Measurements from ENCODE around the gene TOGARAM1. TPM values are rescaled to one million over a fixed set of nuclear protein-coding genes. Genes with fewer than 3 reads are reported as not detected.

Gene TOGARAM1
- total and polyA plus RNA-seq, 2 donors (not counting 3 experiments of a cell fraction or from before 2014, with no cell fraction given) = 4.2 to 13.8 TPM

DNA sequence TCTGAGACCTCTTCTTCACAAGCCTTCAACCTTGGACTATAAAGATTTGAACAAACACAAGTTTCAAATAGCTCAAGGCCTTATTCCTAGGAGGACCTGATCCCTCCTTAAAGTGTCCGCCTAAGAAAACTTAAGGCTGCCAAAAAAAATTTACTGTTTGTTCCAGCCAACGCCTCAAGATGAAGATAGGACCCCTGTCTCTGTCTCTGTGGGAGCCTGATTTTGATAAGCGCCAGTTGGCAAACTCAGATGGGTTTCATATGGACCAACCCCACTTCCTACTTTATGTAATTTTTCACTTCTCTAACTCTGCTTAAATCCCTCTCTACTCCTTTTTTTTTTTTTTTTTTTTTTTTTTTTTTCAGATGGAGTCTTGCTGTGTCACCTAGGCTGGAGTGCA lies 161.3 kb downstream of the TOGARAM1 start:
- Histone ChIP-seq H4K20me1 (replicated peaks; ENCODE audit: control insufficient read depth, extremely low read depth, insufficient read depth, low read length) (no peaks in the 10 kb centered on the region), H3K4me1 (ENCODE audit: control insufficient read depth, extremely low read depth, insufficient read depth, low read length) (no peaks in the 10 kb centered on the region), H3K4me3 (replicated peaks in 1 of 3; ENCODE audit: insufficient read depth in 1 of 3, low read depth in 1 of 3, low read length in 3 of 3) (no peak overlapping the region), H3K9ac (replicated peaks; ENCODE audit: extremely low read depth, insufficient read depth, low read length) (no peak overlapping the region), H2AFZ (ENCODE audit: low read depth, low read length) (no peak overlapping the region), H3K9me3 (replicated peaks; ENCODE audit: control insufficient read depth, insufficient read depth, low read length) (no peaks in the 10 kb centered on the region), H3K27ac (ENCODE audit: insufficient read depth, low read depth, low read length) (no peak overlapping the region), H3K9me1 (replicated peaks; ENCODE audit: control insufficient read depth, extremely low read depth, insufficient read depth, low read length) (no peaks in the 10 kb centered on the region), H3K4me2 (ENCODE audit: insufficient read depth, low read length) (no peak overlapping the region), H3K36me3 (ENCODE audit: control insufficient read depth in 2 of 2, extremely low read depth in 1 of 2, insufficient read depth in 2 of 2, low read length in 2 of 2) (peaks cover 8 to 27% of the 10 kb centered on the region in 2 experiments), H3K27me3 (ENCODE audit: control insufficient read depth in 2 of 2, insufficient read depth in 2 of 2, low read length in 2 of 2) (no peaks in the 10 kb centered on the region), H3K79me2 (ENCODE audit: control insufficient read depth, insufficient read depth, low read length) (no peaks in the 10 kb centered on the region)
- no peak for DNase-seq (ENCODE audit: low read depth, low spot score)
- no TSS peak for BruUV-seq (replicated peaks)
- intact Hi-C loops (cut with micrococcal nuclease) (no loop called here), dilution Hi-C loops (cut with MboI; ENCODE audit: extremely low pct_ligation_motif_present, low sequenced_read_pairs) (no loop called here)
- no peak for FAIRE-seq
- CTCF ChIA-PET = interaction anchor here (0.9 to 1.2 kb wide), 2 partner anchors 10 to 210 kb away, joined by 3 to 4 read pairs; no protein-coding TSS in a partner anchor
- POLR2A ChIA-PET = no interaction called here
- TF ChIP-seq POLR2AphosphoS5 (IDR thresholded peaks at IDR 0.05; ENCODE audit: insufficient read depth, low read depth, low read length) (no peak), FOS (IDR thresholded peaks at IDR 0.05; ENCODE audit: borderline replicate concordance, insufficient read depth, low read length) (no peak), POLR2A (IDR thresholded peaks at IDR 0.05; ENCODE audit: low read depth, low read length) (no peak), EZH2 (IDR thresholded peaks at IDR 0.05; ENCODE audit: borderline replicate concordance, low read depth, low read length, severe bottlenecking) (no peak), MYC (IDR thresholded peaks at IDR 0.05; ENCODE audit: low read depth, low read length) (no peak), GATA2 (IDR thresholded peaks at IDR 0.05; ENCODE audit: insufficient read depth, insufficient read length, low read depth, low read length) (no peak), JUN (IDR thresholded peaks at IDR 0.05; ENCODE audit: borderline replicate concordance, insufficient read depth, insufficient read length, low read depth) (no peak)
- TF ChIP-seq, protein P1, sequence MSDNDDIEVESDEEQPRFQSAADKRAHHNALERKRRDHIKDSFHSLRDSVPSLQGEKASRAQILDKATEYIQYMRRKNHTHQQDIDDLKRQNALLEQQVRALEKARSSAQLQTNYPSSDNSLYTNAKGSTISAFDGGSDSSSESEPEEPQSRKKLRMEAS (IDR thresholded peaks at IDR 0.05; ENCODE audit: insufficient read depth, insufficient read length) = no peak

Small RNA genes within 50 kb of the gene (small RNA-seq; reads per million reads assigned to genes)
- gene RF00151 (ENCODE audit: insufficient read depth, insufficient read length, low read depth, low replicate concordance) = 0.88 reads per million
- gene SNORD127 (ENCODE audit: insufficient read depth, insufficient read length, low read depth, low replicate concordance) = 3,815 reads per million, percentile 100 among the genes with 10 or more reads in this experiment

Other genes starting within 250 kb of the TOGARAM1 start
- 7.3 and 8.4 TPM in 2 replicates for gene KLHL28, start 243 bp upstream of the TOGARAM1 start, total RNA-seq
- gene KLHL28, start 243 bp upstream of the TOGARAM1 start, polyA plus RNA-seq = 2.9 and 3.3 TPM in 2 replicates
- gene PRPF39, start 121.9 kb downstream of the TOGARAM1 start, total RNA-seq = 36.3 and 44.4 TPM in 2 replicates
- 22.4 and 24.8 TPM in 2 replicates for gene PRPF39, start 121.9 kb downstream of the TOGARAM1 start, polyA plus RNA-seq
- gene FKBP3, start 172.3 kb downstream of the TOGARAM1 start, total RNA-seq = 88.2 and 92.9 TPM in 2 replicates
- gene FKBP3, start 172.3 kb downstream of the TOGARAM1 start, polyA plus RNA-seq = 14.0 and 23.2 TPM in 2 replicates
- gene FANCM, start 173.7 kb downstream of the TOGARAM1 start, total RNA-seq = 13.7 TPM in 2 replicates
- 2.2 and 2.5 TPM in 2 replicates for gene FANCM, start 173.7 kb downstream of the TOGARAM1 start, polyA plus RNA-seq

Measured in endothelial cell of umbilical vein (primary cell).